HL-60 (cell line): Measurements from ENCODE around the gene ARL8A.

Source experiments
- CTCF ChIP-seq: IDR thresholded peaks from one replicate; pipeline ENCODE4 v1.5.1; 2011; ENCODE audit warnings: low read length, control low read depth, inconsistent platforms; ENCODE audit not compliant: insufficient read depth
- GABPA ChIP-seq: IDR thresholded peaks from 2 replicates; pipeline ENCODE4 v1.6.1; 2012; ENCODE audit warnings: low read depth
- POLR2AphosphoS5 ChIP-seq: IDR thresholded peaks from 2 replicates; pipeline ENCODE4 v1.6.1; 2012; ENCODE audit warnings: low read depth
- REST ChIP-seq: IDR thresholded peaks from 2 replicates; pipeline ENCODE4 v1.6.1; 2012; ENCODE audit warnings: low read depth; ENCODE audit not compliant: insufficient replicate concordance
- SPI1 ChIP-seq: IDR thresholded peaks from 2 replicates; pipeline ENCODE4 v1.6.1; 2012; ENCODE audit warnings: low read depth, mild to moderate bottlenecking, borderline replicate concordance

GRCh38 chr1:202167708-202168415 lies 23.3 kb upstream of the ARL8A start:
- no peak for TF ChIP-seq CTCF
- TF ChIP-seq POLR2AphosphoS5: no peak
- TF ChIP-seq REST: no peak
- no peak for TF ChIP-seq GABPA
- TF ChIP-seq SPI1: no peak
